ENCODE measurements around the gene GRN. TPM values are rescaled to one million over a fixed set of nuclear protein-coding genes. Genes with fewer than 3 reads are reported as not detected.

The GRN gene
- total and polyA plus RNA-seq, 9 of the 15 experiments (the other 6 are each of a cell fraction or from before 2014, with no cell fraction given): 5.4 to 75.3 (median 20.7) TPM

GRCh38 chr17:44344939-44345453, at the start of gene GRN (continued):
- TF ChIP-seq NKRF (IDR thresholded peaks at IDR 0.05; ENCODE audit: borderline replicate concordance) (peak; percentile 88; the same call in 1 of the 2 replicates), SIRT6 (IDR thresholded peaks at IDR 0.05; ENCODE audit: low read depth, low read length) (no peak), E2F8 (IDR thresholded peaks at IDR 0.05; ENCODE audit: low read depth, partially characterized antibody) (peak; percentile 28), CGGBP1 (CRISPR knock-in tag; IDR thresholded peaks at IDR 0.05) (no peak), HOXB6 (CRISPR knock-in tag; IDR thresholded peaks at IDR 0.05; ENCODE audit: borderline replicate concordance) (no peak), BRD9 (IDR thresholded peaks at IDR 0.05; ENCODE audit: low read depth, partially characterized antibody) (no peak), MITF (IDR thresholded peaks at IDR 0.05) (peak; percentile 67; the same call in 1 of the 2 replicates), SREBF1 (IDR thresholded peaks at IDR 0.05; ENCODE audit: borderline replicate concordance, low read depth, low read length) (peak; percentile 57; the same call in 1 of the 2 replicates), SNRNP70 (optimal IDR thresholded peaks at IDR 0.05; ENCODE audit: low read depth, low read length) (no peak), PHF21A (IDR thresholded peaks at IDR 0.05; ENCODE audit: borderline replicate concordance, low read depth) (peak; percentile 93), SIN3B (IDR thresholded peaks at IDR 0.05; ENCODE audit: low read depth) (peak; percentile 91), SMARCB1 (IDR thresholded peaks at IDR 0.05; ENCODE audit: insufficient read length, low read depth) (no peak), FOXA3 (CRISPR knock-in tag; conservative IDR thresholded peaks at IDR 0.05 in 1 of 2, IDR thresholded peaks at IDR 0.05 in 1 of 2) (0 out of 4 replicates have a peak, but pooled peaks of 1 of the 2 experiments have one; percentile 45), POLR3G (IDR thresholded peaks at IDR 0.05; ENCODE audit: extremely low read depth, insufficient read length, insufficient replicate concordance) (no peak), TFE3 (CRISPR knock-in tag; IDR thresholded peaks at IDR 0.05) (peak; percentile 96), HDAC1 (IDR thresholded peaks at IDR 0.05) (peak in 1 of 2 experiments; percentile 89; a peak in 2 of 4 replicates), JUND (IDR thresholded peaks at IDR 0.05; ENCODE audit: borderline replicate concordance, low read depth, low read length) (peak; percentile 44; the same call in 1 of the 2 replicates), JUND (tag; IDR thresholded peaks at IDR 0.05; ENCODE audit: borderline replicate concordance, low read depth, low read length) (no peak), ZNF431 (CRISPR knock-in tag; IDR thresholded peaks at IDR 0.05) (no peak), GTF2E2 (tag; IDR thresholded peaks at IDR 0.05) (peak; percentile 58; the same call in 1 of the 2 replicates)

All from K562 (cell line).